ENCODE data around the gene AFF1.

DNA sequence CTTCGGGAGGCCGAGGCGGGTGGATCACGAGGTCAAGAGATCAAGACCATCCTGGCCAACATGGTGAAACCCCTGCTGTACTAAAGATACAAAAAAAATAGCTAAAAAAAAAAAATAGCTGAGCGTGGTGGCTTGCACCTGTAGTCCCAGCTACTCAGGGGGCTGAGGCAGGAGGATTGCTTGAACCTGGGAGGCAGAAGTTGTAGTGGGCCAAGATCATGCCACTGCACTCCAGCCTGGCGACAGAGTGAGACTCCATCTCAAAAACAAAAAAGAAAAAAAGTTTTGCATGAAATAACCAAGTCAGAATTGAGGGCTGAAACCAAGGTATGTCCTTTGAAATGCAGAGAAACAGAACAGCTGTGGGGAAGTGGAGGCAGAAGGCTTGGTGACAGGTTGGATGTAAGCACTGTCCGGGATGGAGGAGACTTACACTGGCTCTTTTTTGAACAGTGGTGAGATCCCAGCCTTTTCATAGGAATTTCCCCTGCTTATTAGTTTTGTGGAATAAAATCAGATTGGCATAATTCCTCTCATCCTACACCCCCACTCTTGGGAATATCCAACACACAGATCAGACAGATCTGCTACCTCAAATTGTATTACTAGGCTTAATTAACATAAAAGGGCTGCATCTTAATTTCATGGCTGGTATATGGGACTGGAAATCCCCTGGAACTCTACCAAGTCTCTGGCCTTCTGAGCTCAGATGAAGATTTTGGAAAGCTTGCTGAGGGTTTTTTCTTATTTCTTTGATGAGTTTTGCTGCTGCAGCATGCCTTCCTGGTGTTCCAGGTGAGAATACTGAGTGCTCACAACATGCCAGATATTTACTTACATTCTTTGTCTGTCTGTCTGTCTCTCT, 23.8 kb upstream of the AFF1 start:
- no peak for TF ChIP-seq EZH2 (IDR thresholded peaks at IDR 0.05; ENCODE audit: insufficient read depth, poor library complexity, severe bottlenecking)
- no peak for TF ChIP-seq EZH2phosphoT487 (IDR thresholded peaks at IDR 0.05; ENCODE audit: insufficient read depth, low read depth)

All from GM23248 (cell line).